ENCODE data around the gene PLIN1.

The PLIN1 gene

GRCh38 chr15:89670971-89671560 lies 8.1 kb downstream of the PLIN1 start:
- no peak for DNase-seq

GRCh38 chr15:89669941-89670340 lies 9.2 kb downstream of the PLIN1 start:
- no peak for DNase-seq

GRCh38 chr15:89669309-89669865 lies 9.8 kb downstream of the PLIN1 start:
- DNase-seq = no peak

- DNase-seq = no peak
These were observed 11.0 kb downstream of the PLIN1 start for GRCh38 chr15:89668171-89668570.

- no peak for DNase-seq
These were observed 11.5 kb downstream of the PLIN1 start for GRCh38 chr15:89667706-89667960.

GRCh38 chr15:89666858-89667705 lies 12.1 kb downstream of the PLIN1 start:
- no peak for DNase-seq

- no peak for DNase-seq
These were observed 12.8 kb downstream of the PLIN1 start for GRCh38 chr15:89666184-89666857.

GRCh38 chr15:89665449-89666181 lies 13.6 kb downstream of the PLIN1 start:
- no peak for DNase-seq

GRCh38 chr15:89664441-89665350 lies 14.5 kb downstream of the PLIN1 start:
- DNase-seq = no peak

- DNase-seq = no peak
These were observed 16.1 kb downstream of the PLIN1 start for GRCh38 chr15:89662893-89663626.

GRCh38 chr15:89660556-89660955 lies 18.6 kb downstream of the PLIN1 start:
- no peak for DNase-seq

- DNase-seq = no peak
These were observed 19.9 kb downstream of the PLIN1 start for GRCh38 chr15:89659295-89659694.

- no peak for DNase-seq
These were observed 21.4 kb downstream of the PLIN1 start for GRCh38 chr15:89657686-89658200.

- no peak for DNase-seq
These were observed 22.9 kb downstream of the PLIN1 start for GRCh38 chr15:89656116-89656815.

- DNase-seq = no peak
These were observed 24.0 kb downstream of the PLIN1 start, which contains the start of gene KIF7 for GRCh38 chr15:89654847-89655805. KIF7 (minus strand) TSS chr15:89655467; CDS start chr15:89652930, 2,537 bp downstream.

- no peak for DNase-seq
These were observed 24.8 kb downstream of the PLIN1 start for GRCh38 chr15:89654301-89654761.

- DNase-seq = no peak
These were observed 25.6 kb downstream of the PLIN1 start for GRCh38 chr15:89653578-89653977.

- DNase-seq = no peak
These were observed 26.5 kb downstream of the PLIN1 start for GRCh38 chr15:89652666-89653065.

GRCh38 chr15:89652131-89652530 lies 27.0 kb downstream of the PLIN1 start:
- no peak for DNase-seq

Measured in activated naive CD4-positive, alpha-beta T cell treated with anti-CD3 and anti-CD28 coated beads, Interleukin-2, amount 50 U/mL, for 16 hours (primary cell).